CD4-positive, alpha-beta memory T cell (primary cell): ENCODE data around the gene PSMA4. TPM values are rescaled to one million over a fixed set of nuclear protein-coding genes. Genes with fewer than 3 reads are reported as not detected.

Experiments
- CTCF ChIA-PET: fragments of 350-600 bp; sonication (Branson Sonifier 250); formaldehyde crosslinking; loops from one replicate; lab custom pipeline; 2021; ENCODE audit warnings: inconsistent platforms; ENCODE audit not compliant: partially characterized antibody; lab: Charles Lee
- POLR2A ChIA-PET: fragments of 350-600 bp; sonication (Branson Sonifier 250); formaldehyde crosslinking; loops from one replicate; lab custom pipeline; 2021; ENCODE audit not compliant: partially characterized antibody; lab: Charles Lee
- DNase-seq, 5 donors: peaks; one replicate each; pipeline versions ENCODE4 v3.0.0 to v3.0.0-alpha.2; 2020 to 2022; ENCODE audit warnings: mixed read lengths in 1 of 5
- H3K27ac ChIP-seq: one replicate; pipeline ENCODE4 v1.7.0; 2013; ENCODE audit warnings: low read depth, low read length
- H3K27me3 ChIP-seq: 2 replicates; pipeline ENCODE4 v1.7.0; 2013; ENCODE audit warnings: mild to moderate bottlenecking, low read length, moderate library complexity; ENCODE audit not compliant: insufficient read depth
- H3K36me3 ChIP-seq: 2 replicates; pipeline ENCODE4 v1.7.0; 2013; ENCODE audit warnings: mild to moderate bottlenecking, low read length, moderate library complexity; ENCODE audit not compliant: insufficient read depth
- H3K4me1 ChIP-seq: 2 replicates; pipeline ENCODE4 v1.7.0; 2013; ENCODE audit warnings: mild to moderate bottlenecking, low read length, moderate library complexity; ENCODE audit not compliant: insufficient read depth
- H3K4me3 ChIP-seq, 2 donors: one replicate each; pipeline ENCODE4 v1.7.0; 2013; ENCODE audit warnings: low read length in 2 of 2, mild to moderate bottlenecking in 1 of 2
- H3K9me3 ChIP-seq, 2 donors: one replicate each; pipeline ENCODE4 v1.7.0; 2013; ENCODE audit warnings: low read length in 2 of 2, control low read depth in 1 of 2; ENCODE audit not compliant: control insufficient read depth in 1 of 2
- H3K27ac Mint-ChIP-seq, 7 donors: one replicate each; pipeline ENCODE4 v1.8.0; 2020 to 2021; ENCODE audit warnings: mixed read lengths in 7 of 7, mild to moderate bottlenecking in 6 of 7, inconsistent platforms in 3 of 7, moderate library complexity in 3 of 7
- H3K27me3 Mint-ChIP-seq, 2 donors: one replicate each; pipeline ENCODE4 v1.8.0; 2020 to 2021; ENCODE audit warnings: mixed read lengths in 2 of 2
- H3K36me3 Mint-ChIP-seq, 2 donors: one replicate each; pipeline ENCODE4 v1.8.0; 2020 to 2021; ENCODE audit warnings: mixed read lengths in 2 of 2, inconsistent platforms in 1 of 2, mild to moderate bottlenecking in 1 of 2
- H3K4me1 Mint-ChIP-seq, 4 donors: one replicate each; pipeline ENCODE4 v1.8.0; 2020 to 2021; ENCODE audit warnings: mixed read lengths in 4 of 4, mild to moderate bottlenecking in 1 of 4
- H3K4me3 Mint-ChIP-seq, 8 donors: one replicate each; pipeline ENCODE4 v1.8.0; 2020 to 2021; ENCODE audit warnings: mixed read lengths in 8 of 8, mild to moderate bottlenecking in 7 of 8, moderate library complexity in 6 of 8, inconsistent platforms in 3 of 8
- H3K9me3 Mint-ChIP-seq, 8 donors: one replicate each; pipeline ENCODE4 v1.8.0; 2020 to 2021; ENCODE audit warnings: mixed read lengths in 8 of 8, mild to moderate bottlenecking in 5 of 8, inconsistent platforms in 3 of 8, moderate library complexity in 1 of 8
- intact Hi-C: fragments of 100-400 bp; cut with micrococcal nuclease; formaldehyde crosslinking; loops from one replicate; pipeline ENCODE4 v1.15.1; 2023
- polyA plus RNA-seq, 2 donors: library from polyadenylated mRNA; unstranded; fragments of 300-500 nt; fragmentation: Illumina TruSeq; gene quantifications; one replicate each; pipeline ENCODE4 v1.2.3, GENCODE V29; 2021
- total RNA-seq, 2 experiments: library from RNA; stranded (reverse); gene quantifications; one replicate each; pipeline ENCODE4 v1.2.3, GENCODE V29; 2021

The PSMA4 gene
- 10 to 100 TPM; 89.8 to 91.7 TPM for total RNA-seq
- 100 to 1,000 TPM; 211 to 279 TPM for polyA plus RNA-seq

DNA sequence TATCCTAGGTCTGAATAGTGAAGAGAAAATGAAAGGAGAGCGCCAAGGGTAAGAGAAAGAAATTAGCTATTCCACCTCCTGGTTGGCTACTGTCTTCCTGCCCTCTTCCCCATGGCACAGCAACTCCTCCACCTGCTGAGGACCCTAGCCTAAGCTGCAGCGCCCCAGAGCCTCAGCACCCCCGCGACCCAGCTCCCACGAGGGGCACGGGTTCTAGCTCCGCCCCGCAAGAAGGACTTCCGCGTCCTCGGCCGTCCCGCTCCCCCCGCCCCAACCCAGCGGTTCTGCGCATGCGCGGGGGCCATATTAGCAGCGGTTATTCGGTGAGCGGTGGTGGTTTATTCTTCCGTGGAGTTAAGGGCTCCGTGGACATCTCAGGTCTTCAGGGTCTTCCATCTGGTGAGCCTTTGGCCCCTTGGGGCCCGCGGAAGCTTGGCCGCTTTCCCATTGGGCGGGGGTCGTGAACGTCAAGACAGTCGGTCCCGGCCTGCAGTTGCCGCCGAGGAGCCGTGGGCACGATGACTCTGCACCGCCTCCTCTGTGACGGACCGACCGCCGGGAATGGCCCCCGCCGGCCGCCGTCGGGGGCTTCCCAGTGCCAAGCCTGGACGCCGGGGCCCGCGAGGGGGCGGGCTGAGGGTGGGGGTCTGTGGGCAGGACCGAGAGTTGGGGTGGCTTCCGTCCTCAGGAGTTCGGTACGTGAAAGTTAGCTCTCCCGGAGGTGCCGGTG, at the start of gene PSMA4:
TSS of gene PSMA4 (plus strand) at position 304 of the 730 bp plus-strand sequence. CDS start 1,484 bp downstream, outside the sequence.
- ChIA-PET POLR2A (interaction anchor here (0.8 to 4.2 kb wide), 18 partner anchors 8 to 468 kb away, joined by 3 to 45 read pairs (median 6); partner anchors contain the start of genes CHRNA5, DNAJA4, HYKK and IREB2), CTCF (interaction anchor here (1.0 to 1.6 kb wide), 4 partner anchors 10 to 31 kb away, joined by 3 to 6 read pairs (median 4); no protein-coding TSS in a partner anchor)
- intact Hi-C loops = loop anchor here (1.0 to 2.0 kb wide), 5 partner anchors 24 to 391 kb away; partner anchors contain the start of genes CHRNA5, HYKK, IDH3A and IREB2
- Mint-ChIP-seq H3K9me3 (peaks cover 0 to 7% (median 0%) of the 10 kb centered on the region in 8 donors), H3K27me3 (no peaks in the 10 kb centered on the region), H3K36me3 (peaks cover 13 to 44% of the 10 kb centered on the region in 2 donors), H3K4me3 (peak within 1 kb of the TSS; percentile 92 to 99 (median 98)), H3K27ac (peak within 1 kb of the TSS; percentile 89 to 100 (median 99)), H3K4me1 (peaks cover 17 to 38% (median 27%) of the 10 kb centered on the region in 4 donors)
- DNase-seq = peak; percentile 92 to 97 (median 94)
- Histone ChIP-seq H3K4me1 (peaks cover 30% of the 10 kb centered on the region), H3K36me3 (peaks cover 15% of the 10 kb centered on the region), H3K9me3 (no peaks in the 10 kb centered on the region), H3K27ac (peak within 1 kb of the TSS; percentile 97), H3K4me3 (peak within 1 kb of the TSS; percentile 70 to 96), H3K27me3 (no peaks in the 10 kb centered on the region)

DNA sequence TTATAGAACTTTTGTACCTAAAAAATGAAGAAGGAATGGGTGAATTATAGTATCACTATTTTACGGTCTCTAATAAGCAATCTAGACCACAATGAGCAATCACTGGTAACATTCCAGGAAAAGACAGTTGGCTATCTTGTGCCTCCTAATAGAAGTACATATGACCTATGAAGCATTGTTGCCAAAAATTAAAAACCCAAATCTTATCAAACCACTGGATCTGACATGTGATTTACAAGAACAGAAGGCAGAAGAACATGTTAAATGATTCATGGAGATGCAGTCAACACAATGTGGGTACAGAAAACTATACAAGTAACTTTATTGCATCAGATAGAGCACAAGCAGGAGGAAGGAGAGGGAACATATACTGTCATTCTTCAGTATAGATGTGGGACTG, 47.4 kb upstream of the PSMA4 start:
- Mint-ChIP-seq H3K27me3 (no peaks in the 10 kb centered on the region), H3K9me3 (no peaks in the 10 kb centered on the region), H3K4me1 (peaks cover 0 to 9% (median 1%) of the 10 kb centered on the region in 4 donors), H3K36me3 (peaks cover 54 to 77% of the 10 kb centered on the region in 2 donors), H3K27ac (peak overlapping the region in 1 of 7 donors; percentile 13), H3K4me3 (no peak overlapping the region)
- intact Hi-C loops = no loop called here
- Histone ChIP-seq H3K9me3 (no peaks in the 10 kb centered on the region), H3K4me3 (no peak overlapping the region), H3K27me3 (no peaks in the 10 kb centered on the region), H3K4me1 (no peaks in the 10 kb centered on the region), H3K27ac (no peak overlapping the region), H3K36me3 (peaks cover 46% of the 10 kb centered on the region)
- ChIA-PET CTCF (no interaction called here), POLR2A (no interaction called here)
- no peak for DNase-seq

DNA sequence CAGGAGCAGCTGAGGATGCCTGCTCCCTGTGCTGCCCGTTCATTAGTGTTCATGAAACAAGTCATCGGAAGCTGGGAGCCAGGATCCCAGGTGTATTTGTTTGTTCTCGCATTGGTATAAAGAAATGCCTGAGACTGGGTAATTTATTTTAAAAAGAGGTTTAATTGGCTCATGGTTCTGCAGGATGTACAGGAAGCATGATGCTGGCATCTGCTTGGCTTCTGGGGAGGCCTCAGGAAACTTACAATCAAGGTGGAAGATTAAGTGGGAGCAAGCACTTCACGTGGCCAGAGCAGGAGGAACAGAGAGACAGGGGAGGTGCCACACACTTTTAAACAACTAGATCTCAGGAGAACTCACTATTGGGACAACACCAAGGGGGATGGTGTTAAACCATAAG, 38.4 kb upstream of the PSMA4 start:
- Histone ChIP-seq H3K4me3 (no peak overlapping the region), H3K36me3 (peaks cover 18% of the 10 kb centered on the region), H3K4me1 (peaks cover 5% of the 10 kb centered on the region), H3K27ac (no peak overlapping the region), H3K9me3 (no peaks in the 10 kb centered on the region), H3K27me3 (no peaks in the 10 kb centered on the region)
- no peaks in the 10 kb centered on the region for H3K9me3 Mint-ChIP-seq
- no peak overlapping the region for H3K4me3 Mint-ChIP-seq
- POLR2A ChIA-PET = interaction anchor here (1.1 kb wide), 1 partner anchor 38 kb away, joined by 4 read pairs; the partner anchor contains the start of gene PSMA4
- no peaks in the 10 kb centered on the region for H3K27me3 Mint-ChIP-seq
- intact Hi-C loops = no loop called here
- H3K36me3 Mint-ChIP-seq = peaks cover 31 to 35% of the 10 kb centered on the region in 2 donors
- DNase-seq = no peak
- H3K27ac Mint-ChIP-seq = peak overlapping the region in 1 of 7 donors; percentile 81
- CTCF ChIA-PET = no interaction called here
- peaks cover 0 to 6% (median 3%) of the 10 kb centered on the region in 4 donors for H3K4me1 Mint-ChIP-seq

DNA sequence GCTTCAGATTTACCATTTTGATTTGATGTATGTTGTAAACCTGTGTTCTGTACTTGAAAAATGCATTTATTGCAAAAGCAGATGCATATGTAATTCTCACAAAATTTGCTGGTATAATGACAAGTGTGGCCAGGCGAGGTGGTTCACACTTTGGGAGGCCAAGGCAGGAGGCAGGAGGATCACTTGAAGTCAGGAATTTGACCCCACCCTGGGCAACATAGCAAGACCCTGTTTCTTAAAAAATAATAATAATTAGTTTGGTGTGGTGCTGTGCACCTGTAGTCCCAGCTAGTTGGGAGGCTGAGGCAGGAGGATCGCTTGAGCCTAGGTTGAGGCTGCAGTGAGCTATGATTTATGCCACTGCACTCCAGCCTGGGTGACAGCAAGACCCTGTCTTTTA, 37.6 kb upstream of the PSMA4 start:
- peaks cover 27% of the 10 kb centered on the region in 2 donors for H3K36me3 Mint-ChIP-seq
- Histone ChIP-seq H3K9me3 (no peaks in the 10 kb centered on the region), H3K27ac (no peak overlapping the region), H3K4me3 (no peak overlapping the region), H3K27me3 (no peaks in the 10 kb centered on the region), H3K36me3 (peaks cover 14% of the 10 kb centered on the region), H3K4me1 (peaks cover 8% of the 10 kb centered on the region)
- H3K27ac Mint-ChIP-seq = no peak overlapping the region
- H3K4me1 Mint-ChIP-seq = peaks cover 0 to 12% (median 5%) of the 10 kb centered on the region in 4 donors
- ChIA-PET CTCF (no interaction called here), POLR2A (interaction anchor here (1.1 kb wide), 1 partner anchor 38 kb away, joined by 4 read pairs; the partner anchor contains the start of gene PSMA4)
- H3K27me3 Mint-ChIP-seq = no peaks in the 10 kb centered on the region
- DNase-seq = no peak
- peak overlapping the region in 1 of 8 donors; percentile 26 for H3K4me3 Mint-ChIP-seq
- intact Hi-C loops = no loop called here
- H3K9me3 Mint-ChIP-seq = no peaks in the 10 kb centered on the region

DNA sequence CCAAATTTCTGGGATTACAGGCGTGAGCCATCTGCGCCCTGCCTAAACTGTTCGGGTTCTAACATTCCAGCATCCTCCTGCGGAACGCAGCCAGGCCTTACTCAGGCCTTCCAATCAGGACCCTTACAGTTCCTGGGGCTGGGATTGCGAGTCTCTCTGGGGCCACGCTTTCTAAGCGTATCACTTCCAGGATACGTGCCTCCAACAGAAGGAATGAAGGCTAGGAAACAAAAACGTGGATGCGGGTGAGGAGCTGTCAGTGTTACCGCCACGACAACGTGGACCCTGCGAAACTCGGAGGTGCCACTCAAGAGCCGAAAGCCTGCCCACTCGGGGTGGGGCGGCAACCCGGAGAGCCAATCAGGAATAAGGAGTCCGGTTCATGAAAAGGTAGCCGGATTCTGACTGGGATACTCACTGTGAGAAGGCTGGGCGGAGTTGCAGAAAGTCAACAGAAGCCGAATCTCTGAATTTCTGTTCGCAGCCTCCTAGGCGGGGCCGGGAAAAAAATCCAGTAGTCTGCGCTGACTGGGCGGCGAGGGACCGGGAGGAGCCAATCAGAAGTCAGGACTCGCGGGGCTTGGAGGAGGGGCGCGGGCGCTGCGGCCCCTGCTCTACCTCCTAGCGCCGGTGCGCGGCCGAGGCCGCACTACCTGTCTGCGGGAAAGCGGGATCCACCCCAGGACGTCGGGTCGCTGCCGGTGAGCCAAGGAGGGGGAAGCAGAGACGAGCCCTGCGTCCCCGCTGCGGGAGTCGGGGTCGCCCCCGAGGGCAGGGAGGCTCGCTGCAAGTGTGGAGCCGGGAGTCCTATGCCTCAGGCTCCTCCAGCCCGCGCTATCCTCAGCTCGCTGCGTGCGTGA, 33.0 kb upstream of the PSMA4 start, which contains the start of gene HYKK:
TSS of gene HYKK (plus strand) at position 607 of the 860 bp plus-strand sequence. CDS start 5,512 bp downstream, outside the sequence.
- DNase-seq = peak; percentile 60 to 75 (median 63)
- POLR2A ChIA-PET = interaction anchor here (2.4 to 5.0 kb wide), 2 partner anchors 33 to 69 kb away, joined by 11 to 35 read pairs; partner anchors contain the start of genes IREB2 and PSMA4
- Mint-ChIP-seq H3K36me3 (peaks cover under 1 to 1% of the 10 kb centered on the region in 2 donors), H3K27ac (peak within 1 kb of the TSS; percentile 31 to 86 (median 80)), H3K9me3 (no peaks in the 10 kb centered on the region), H3K4me1 (peaks cover 14 to 33% (median 23%) of the 10 kb centered on the region in 4 donors), H3K27me3 (peaks cover 0 to 5% of the 10 kb centered on the region in 2 donors), H3K4me3 (peak within 1 kb of the TSS; percentile 89 to 98 (median 94))
- intact Hi-C loops = loop anchor here (1.0 kb wide), 1 partner anchor 33 kb away; the partner anchor contains the start of gene PSMA4
- Histone ChIP-seq H3K27ac (peak within 1 kb of the TSS; percentile 48), H3K9me3 (no peaks in the 10 kb centered on the region), H3K4me3 (peak within 1 kb of the TSS; percentile 45 to 54), H3K27me3 (no peaks in the 10 kb centered on the region), H3K36me3 (no peaks in the 10 kb centered on the region), H3K4me1 (peaks cover 24% of the 10 kb centered on the region)
- CTCF ChIA-PET = no interaction called here

GRCh38 chr15:78507831-78508160, 32.4 kb upstream of the PSMA4 start:
- intact Hi-C loops = loop anchor here (1.0 kb wide), 1 partner anchor 33 kb away; the partner anchor contains the start of gene PSMA4
- Histone ChIP-seq H3K4me1 (peaks cover 24% of the 10 kb centered on the region), H3K9me3 (no peaks in the 10 kb centered on the region), H3K36me3 (no peaks in the 10 kb centered on the region), H3K27me3 (no peaks in the 10 kb centered on the region), H3K4me3 (peak overlapping the region; percentile 45 to 54), H3K27ac (peak overlapping the region; percentile 48)
- POLR2A ChIA-PET = interaction anchor here (2.4 to 5.0 kb wide), 2 partner anchors 33 to 70 kb away, joined by 11 to 35 read pairs; partner anchors contain the start of genes IREB2 and PSMA4
- Mint-ChIP-seq H3K27me3 (peaks cover 0 to 5% of the 10 kb centered on the region in 2 donors), H3K27ac (peak overlapping the region; percentile 31 to 86 (median 65)), H3K9me3 (no peaks in the 10 kb centered on the region), H3K4me3 (peak overlapping the region; percentile 89 to 98 (median 94)), H3K4me1 (peaks cover 14 to 33% (median 23%) of the 10 kb centered on the region in 4 donors), H3K36me3 (peaks cover 0 to 1% of the 10 kb centered on the region in 2 donors)
- CTCF ChIA-PET = no interaction called here
- DNase-seq = no peak
